ENCODE results near the gene KCNRG. TPM values are rescaled to one million over a fixed set of nuclear protein-coding genes. Genes with fewer than 3 reads are reported as not detected.

Gene KCNRG
- total RNA-seq, 1 experiment from 2014 or later = 1.1 TPM

DNA sequence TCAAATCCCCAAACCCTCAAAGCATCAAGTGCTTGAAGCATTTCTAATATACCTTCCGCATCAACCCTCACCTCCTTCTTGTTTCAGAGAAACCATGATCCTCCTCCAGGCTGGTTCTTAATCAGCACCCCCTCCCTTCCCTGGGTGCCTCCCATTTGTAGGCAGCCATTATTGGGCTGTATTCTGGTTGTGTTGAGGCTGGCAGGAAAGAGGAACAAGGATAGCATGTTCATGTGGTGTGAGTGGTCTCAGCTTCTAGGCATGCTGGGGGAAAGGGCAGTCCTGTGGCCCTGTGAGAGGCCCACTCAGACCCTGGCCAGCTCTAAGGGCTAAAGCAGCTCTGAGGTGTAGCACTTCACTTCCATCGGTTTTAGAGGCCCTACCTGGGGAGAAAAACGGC is 37.3 kb upstream of the KCNRG start:
- CTCF ChIA-PET = interaction anchor here (2.1 to 2.4 kb wide), 2 partner anchors 19 to 823 kb away, joined by 10 to 17 read pairs; partner anchors contain the start of gene TRIM13
- Mint-ChIP-seq H3K27ac (no peak overlapping the region), H3K9me3 (no peaks in the 10 kb centered on the region)

DNA sequence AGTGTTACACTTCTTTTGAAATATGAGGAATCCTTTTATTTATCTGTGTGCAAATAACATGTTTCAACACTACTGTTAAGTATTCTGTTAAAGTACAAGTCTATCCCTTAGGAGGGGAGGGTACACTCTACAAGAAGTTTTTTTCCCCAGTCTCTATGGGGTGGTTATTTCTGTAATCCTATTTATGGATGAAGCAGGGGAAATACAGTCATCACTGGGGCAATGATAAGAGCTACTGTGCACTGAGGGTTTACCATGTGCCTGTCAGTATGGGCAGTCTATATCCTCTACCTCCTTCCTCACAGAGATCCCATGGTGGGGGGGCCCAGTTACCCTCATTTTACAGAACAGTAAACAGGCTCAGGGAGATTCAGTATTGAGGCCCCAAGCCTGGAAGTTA is 35.0 kb upstream of the KCNRG start:
- H3K4me1 Mint-ChIP-seq = 0 out of 2 replicates have a peak, but pooled peaks cover 5% of the 10 kb centered on the region
- ATAC-seq = no peak
- H3K4me3 Mint-ChIP-seq = no peak overlapping the region
- H3K27me3 Mint-ChIP-seq (ENCODE audit: low read depth) = no peaks in the 10 kb centered on the region; the same call in 1 of the 2 replicates
- H3K9me3 Mint-ChIP-seq = no peaks in the 10 kb centered on the region
- H3K27ac Mint-ChIP-seq = no peak overlapping the region
- no peak for DNase-seq (ENCODE audit: low spot score)
- H3K36me3 Mint-ChIP-seq = no peaks in the 10 kb centered on the region
- CTCF ChIA-PET = no interaction called here
- TF ChIP-seq SMAD4 (CRISPR knock-in tag; IDR thresholded peaks at IDR 0.05) = no peak
- TF ChIP-seq, protein P1, sequence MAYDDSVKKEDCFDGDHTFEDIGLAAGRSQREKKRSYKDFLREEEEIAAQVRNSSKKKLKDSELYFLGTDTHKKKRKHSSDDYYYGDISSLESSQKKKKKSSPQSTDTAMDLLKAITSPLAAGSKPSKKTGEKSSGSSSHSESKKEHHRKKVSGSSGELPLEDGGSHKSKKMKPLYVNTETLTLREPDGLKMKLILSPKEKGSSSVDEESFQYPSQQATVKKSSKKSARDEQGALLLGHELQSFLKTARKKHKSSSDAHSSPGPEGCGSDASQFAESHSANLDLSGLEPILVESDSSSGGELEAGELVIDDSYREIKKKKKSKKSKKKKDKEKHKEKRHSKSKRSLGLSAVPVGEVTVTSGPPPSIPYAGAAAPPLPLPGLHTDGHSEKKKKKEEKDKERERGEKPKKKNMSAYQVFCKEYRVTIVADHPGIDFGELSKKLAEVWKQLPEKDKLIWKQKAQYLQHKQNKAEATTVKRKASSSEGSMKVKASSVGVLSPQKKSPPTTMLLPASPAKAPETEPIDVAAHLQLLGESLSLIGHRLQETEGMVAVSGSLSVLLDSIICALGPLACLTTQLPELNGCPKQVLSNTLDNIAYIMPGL (CRISPR knock-in tag; IDR thresholded peaks at IDR 0.05) = no peak
- POLR2A ChIA-PET = no interaction called here

More for the DNA sequence above, 37.3 kb upstream of the KCNRG start:
- no peak for ATAC-seq
- no peaks in the 10 kb centered on the region; the same call in 1 of the 2 replicates for H3K27me3 Mint-ChIP-seq (ENCODE audit: low read depth)
- no peak for DNase-seq (ENCODE audit: low spot score)
- POLR2A ChIA-PET = no interaction called here
- H3K36me3 Mint-ChIP-seq = no peaks in the 10 kb centered on the region
- H3K4me1 Mint-ChIP-seq = 0 out of 2 replicates have a peak, but pooled peaks cover 5% of the 10 kb centered on the region
- no peak overlapping the region for H3K4me3 Mint-ChIP-seq
- TF ChIP-seq ZNF121 (CRISPR knock-in tag; IDR thresholded peaks at IDR 0.05) = no peak
- TF ChIP-seq, protein P2, sequence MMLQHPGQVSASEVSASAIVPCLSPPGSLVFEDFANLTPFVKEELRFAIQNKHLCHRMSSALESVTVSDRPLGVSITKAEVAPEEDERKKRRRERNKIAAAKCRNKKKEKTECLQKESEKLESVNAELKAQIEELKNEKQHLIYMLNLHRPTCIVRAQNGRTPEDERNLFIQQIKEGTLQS (CRISPR knock-in tag; conservative IDR thresholded peaks at IDR 0.05) = no peak
- no peak for TF ChIP-seq NFYB (CRISPR knock-in tag; conservative IDR thresholded peaks at IDR 0.05; ENCODE audit: low read depth)
- TF ChIP-seq, protein P3, sequence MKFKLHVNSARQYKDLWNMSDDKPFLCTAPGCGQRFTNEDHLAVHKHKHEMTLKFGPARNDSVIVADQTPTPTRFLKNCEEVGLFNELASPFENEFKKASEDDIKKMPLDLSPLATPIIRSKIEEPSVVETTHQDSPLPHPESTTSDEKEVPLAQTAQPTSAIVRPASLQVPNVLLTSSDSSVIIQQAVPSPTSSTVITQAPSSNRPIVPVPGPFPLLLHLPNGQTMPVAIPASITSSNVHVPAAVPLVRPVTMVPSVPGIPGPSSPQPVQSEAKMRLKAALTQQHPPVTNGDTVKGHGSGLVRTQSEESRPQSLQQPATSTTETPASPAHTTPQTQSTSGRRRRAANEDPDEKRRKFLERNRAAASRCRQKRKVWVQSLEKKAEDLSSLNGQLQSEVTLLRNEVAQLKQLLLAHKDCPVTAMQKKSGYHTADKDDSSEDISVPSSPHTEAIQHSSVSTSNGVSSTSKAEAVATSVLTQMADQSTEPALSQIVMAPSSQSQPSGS (CRISPR knock-in tag; IDR thresholded peaks at IDR 0.05; ENCODE audit: borderline replicate concordance, low read depth) = no peak
- no peak for TF ChIP-seq PRRX2 (CRISPR knock-in tag; IDR thresholded peaks at IDR 0.05)
- TF ChIP-seq MXD4 (CRISPR knock-in tag; IDR thresholded peaks at IDR 0.05; ENCODE audit: borderline replicate concordance) = no peak
- TF ChIP-seq CBFB (CRISPR knock-in tag; IDR thresholded peaks at IDR 0.05; ENCODE audit: low read depth) = no peak

DNA sequence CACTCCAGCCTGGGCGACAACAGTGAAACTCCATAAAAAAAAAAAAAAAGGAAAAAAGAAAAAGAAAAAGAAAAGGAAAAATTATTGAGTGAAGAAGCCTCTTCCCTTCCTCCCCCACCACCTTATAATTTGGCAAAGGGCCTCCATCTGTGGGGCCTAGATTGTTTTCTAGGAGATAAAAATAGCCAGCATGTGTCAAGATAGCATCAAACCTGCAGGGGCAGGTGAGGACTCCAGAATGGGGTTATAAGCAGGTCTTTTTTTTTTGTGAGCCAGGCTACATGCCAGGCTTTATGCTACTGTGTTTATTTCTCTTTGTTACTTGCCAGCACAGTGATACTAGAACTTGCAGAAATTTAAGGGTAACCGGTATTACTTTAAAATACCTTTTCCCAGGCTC is 30.1 kb upstream of the KCNRG start:
- no peaks in the 10 kb centered on the region for H3K27me3 Mint-ChIP-seq (ENCODE audit: low read depth)
- H3K9me3 Mint-ChIP-seq = no peaks in the 10 kb centered on the region
- H3K36me3 Mint-ChIP-seq = no peaks in the 10 kb centered on the region
- POLR2A ChIA-PET = interaction anchor here (0.6 to 0.7 kb wide), 2 partner anchors 26 to 349 kb away, joined by 6 read pairs; no protein-coding TSS in a partner anchor
- ATAC-seq = no peak
- no peak overlapping the region for H3K27ac Mint-ChIP-seq
- no peak overlapping the region for H3K4me3 Mint-ChIP-seq
- no peak for DNase-seq (ENCODE audit: low spot score)
- CTCF ChIA-PET = no interaction called here
- TF ChIP-seq CREM (CRISPR knock-in tag; IDR thresholded peaks at IDR 0.05) (no peak), ESRRA (CRISPR knock-in tag; IDR thresholded peaks at IDR 0.05; ENCODE audit: borderline replicate concordance) (no peak), TP53 (CRISPR knock-in tag; IDR thresholded peaks at IDR 0.05) (no peak), SMAD4 (CRISPR knock-in tag; IDR thresholded peaks at IDR 0.05) (no peak), NR2C2 (CRISPR knock-in tag; IDR thresholded peaks at IDR 0.05) (no peak)
- TF ChIP-seq, protein P4, sequence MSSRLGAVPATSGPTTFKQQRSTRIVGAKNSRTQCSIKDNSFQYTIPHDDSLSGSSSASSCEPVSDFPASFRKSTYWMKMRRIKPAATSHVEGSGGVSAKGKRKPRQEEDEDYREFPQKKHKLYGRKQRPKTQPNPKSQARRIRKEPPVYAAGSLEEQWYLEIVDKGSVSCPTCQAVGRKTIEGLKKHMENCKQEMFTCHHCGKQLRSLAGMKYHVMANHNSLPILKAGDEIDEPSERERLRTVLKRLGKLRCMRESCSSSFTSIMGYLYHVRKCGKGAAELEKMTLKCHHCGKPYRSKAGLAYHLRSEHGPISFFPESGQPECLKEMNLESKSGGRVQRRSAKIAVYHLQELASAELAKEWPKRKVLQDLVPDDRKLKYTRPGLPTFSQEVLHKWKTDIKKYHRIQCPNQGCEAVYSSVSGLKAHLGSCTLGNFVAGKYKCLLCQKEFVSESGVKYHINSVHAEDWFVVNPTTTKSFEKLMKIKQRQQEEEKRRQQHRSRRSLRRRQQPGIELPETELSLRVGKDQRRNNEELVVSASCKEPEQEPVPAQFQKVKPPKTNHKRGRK (CRISPR knock-in tag; IDR thresholded peaks at IDR 0.05; ENCODE audit: borderline replicate concordance) = no peak
- peaks cover 4% of the 10 kb centered on the region; the same call in 1 of the 2 replicates for H3K4me1 Mint-ChIP-seq

DNA sequence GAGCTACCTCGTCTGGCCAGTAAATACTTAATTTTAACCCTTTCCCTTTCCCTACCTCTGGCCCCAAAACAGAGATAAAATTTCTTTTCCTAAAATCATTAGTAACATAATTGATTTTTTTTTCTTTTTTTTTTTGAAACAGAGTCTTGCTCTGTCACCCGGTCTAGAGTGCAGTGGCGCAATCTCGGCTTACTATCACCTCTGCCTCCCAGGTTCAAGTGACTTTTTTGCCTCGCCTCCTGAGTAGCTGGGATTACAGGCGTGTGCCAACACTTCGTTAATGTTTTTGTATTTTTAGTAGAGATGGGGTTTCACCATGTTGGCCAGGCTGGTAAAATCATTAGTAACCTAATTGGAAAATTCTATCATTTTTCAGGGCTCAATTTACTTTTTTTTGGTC is 28.8 kb upstream of the KCNRG start:
- H3K27ac Mint-ChIP-seq = no peak overlapping the region
- no peaks in the 10 kb centered on the region for H3K27me3 Mint-ChIP-seq (ENCODE audit: low read depth)
- H3K9me3 Mint-ChIP-seq = no peaks in the 10 kb centered on the region
- ChIA-PET CTCF (interaction anchor here (2.1 kb wide), 1 partner anchor 10 kb away, joined by 8 read pairs; no protein-coding TSS in a partner anchor), POLR2A (no interaction called here)
- peaks cover 4% of the 10 kb centered on the region; the same call in 1 of the 2 replicates for H3K4me1 Mint-ChIP-seq
- H3K36me3 Mint-ChIP-seq = no peaks in the 10 kb centered on the region
- DNase-seq (ENCODE audit: low spot score) = no peak
- ATAC-seq = no peak
- H3K4me3 Mint-ChIP-seq = no peak overlapping the region
- TF ChIP-seq SMAD4 (CRISPR knock-in tag; IDR thresholded peaks at IDR 0.05) = no peak
- TF ChIP-seq ZNF138 (CRISPR knock-in tag; conservative IDR thresholded peaks at IDR 0.05) = no peak
- TF ChIP-seq, protein P5, sequence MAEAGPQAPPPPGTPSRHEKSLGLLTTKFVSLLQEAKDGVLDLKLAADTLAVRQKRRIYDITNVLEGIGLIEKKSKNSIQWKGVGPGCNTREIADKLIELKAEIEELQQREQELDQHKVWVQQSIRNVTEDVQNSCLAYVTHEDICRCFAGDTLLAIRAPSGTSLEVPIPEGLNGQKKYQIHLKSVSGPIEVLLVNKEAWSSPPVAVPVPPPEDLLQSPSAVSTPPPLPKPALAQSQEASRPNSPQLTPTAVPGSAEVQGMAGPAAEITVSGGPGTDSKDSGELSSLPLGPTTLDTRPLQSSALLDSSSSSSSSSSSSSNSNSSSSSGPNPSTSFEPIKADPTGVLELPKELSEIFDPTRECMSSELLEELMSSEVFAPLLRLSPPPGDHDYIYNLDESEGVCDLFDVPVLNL (CRISPR knock-in tag; IDR thresholded peaks at IDR 0.05; ENCODE audit: borderline replicate concordance, low read depth) = no peak
- TF ChIP-seq IRF2 (CRISPR knock-in tag; IDR thresholded peaks at IDR 0.05; ENCODE audit: borderline replicate concordance, low read depth) = no peak
- no peak for TF ChIP-seq HMGA2 (CRISPR knock-in tag; IDR thresholded peaks at IDR 0.05)
- no peak for TF ChIP-seq ZNF396 (CRISPR knock-in tag; IDR thresholded peaks at IDR 0.05; ENCODE audit: borderline replicate concordance)
- TF ChIP-seq FOXJ3 (CRISPR knock-in tag; IDR thresholded peaks at IDR 0.05; ENCODE audit: borderline replicate concordance) = no peak
- TF ChIP-seq, protein P6, sequence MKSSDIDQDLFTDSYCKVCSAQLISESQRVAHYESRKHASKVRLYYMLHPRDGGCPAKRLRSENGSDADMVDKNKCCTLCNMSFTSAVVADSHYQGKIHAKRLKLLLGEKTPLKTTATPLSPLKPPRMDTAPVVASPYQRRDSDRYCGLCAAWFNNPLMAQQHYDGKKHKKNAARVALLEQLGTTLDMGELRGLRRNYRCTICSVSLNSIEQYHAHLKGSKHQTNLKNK (CRISPR knock-in tag; IDR thresholded peaks at IDR 0.05) = no peak
- TF ChIP-seq JAZF1 (CRISPR knock-in tag; IDR thresholded peaks at IDR 0.05) = no peak
- TF ChIP-seq NR3C1 (CRISPR knock-in tag; conservative IDR thresholded peaks at IDR 0.05; ENCODE audit: low read depth) = no peak

Data from WTC11 (cell line).